HG02938 (cell line): Measurements from ENCODE around the gene RAB11FIP2.
A peak's percentile ranks its signal among the peaks of the same experiment; 100 is the strongest.
"Not testable (repeated sequence)": the region's sequence is repeated elsewhere in the genome, so short reads cannot be mapped to it uniquely, and the experiment has no call there.

ENCODE experiments used
- ATAC-seq: cut with Tn5 transposase; IDR thresholded peaks from one replicate; pipeline ENCODE4 v1.9.1; 2021; ENCODE audit warnings: mild to moderate bottlenecking, moderate library complexity; ENCODE audit not compliant: unreplicated experiment

RAB11FIP2 gene, protein sequence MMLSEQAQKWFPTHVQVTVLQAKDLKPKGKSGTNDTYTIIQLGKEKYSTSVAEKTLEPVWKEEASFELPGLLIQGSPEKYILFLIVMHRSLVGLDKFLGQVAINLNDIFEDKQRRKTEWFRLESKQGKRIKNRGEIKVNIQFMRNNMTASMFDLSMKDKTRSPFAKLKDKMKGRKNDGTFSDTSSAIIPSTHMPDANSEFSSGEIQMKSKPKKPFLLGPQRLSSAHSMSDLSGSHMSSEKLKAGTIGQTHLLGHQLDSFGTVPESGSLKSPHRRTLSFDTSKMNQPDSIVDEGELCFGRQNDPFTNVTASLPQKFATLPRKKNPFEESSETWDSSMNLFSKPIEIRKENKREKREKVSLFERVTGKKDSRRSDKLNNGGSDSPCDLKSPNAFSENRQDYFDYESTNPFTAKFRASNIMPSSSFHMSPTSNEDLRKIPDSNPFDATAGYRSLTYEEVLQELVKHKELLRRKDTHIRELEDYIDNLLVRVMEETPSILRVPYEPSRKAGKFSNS

DNA sequence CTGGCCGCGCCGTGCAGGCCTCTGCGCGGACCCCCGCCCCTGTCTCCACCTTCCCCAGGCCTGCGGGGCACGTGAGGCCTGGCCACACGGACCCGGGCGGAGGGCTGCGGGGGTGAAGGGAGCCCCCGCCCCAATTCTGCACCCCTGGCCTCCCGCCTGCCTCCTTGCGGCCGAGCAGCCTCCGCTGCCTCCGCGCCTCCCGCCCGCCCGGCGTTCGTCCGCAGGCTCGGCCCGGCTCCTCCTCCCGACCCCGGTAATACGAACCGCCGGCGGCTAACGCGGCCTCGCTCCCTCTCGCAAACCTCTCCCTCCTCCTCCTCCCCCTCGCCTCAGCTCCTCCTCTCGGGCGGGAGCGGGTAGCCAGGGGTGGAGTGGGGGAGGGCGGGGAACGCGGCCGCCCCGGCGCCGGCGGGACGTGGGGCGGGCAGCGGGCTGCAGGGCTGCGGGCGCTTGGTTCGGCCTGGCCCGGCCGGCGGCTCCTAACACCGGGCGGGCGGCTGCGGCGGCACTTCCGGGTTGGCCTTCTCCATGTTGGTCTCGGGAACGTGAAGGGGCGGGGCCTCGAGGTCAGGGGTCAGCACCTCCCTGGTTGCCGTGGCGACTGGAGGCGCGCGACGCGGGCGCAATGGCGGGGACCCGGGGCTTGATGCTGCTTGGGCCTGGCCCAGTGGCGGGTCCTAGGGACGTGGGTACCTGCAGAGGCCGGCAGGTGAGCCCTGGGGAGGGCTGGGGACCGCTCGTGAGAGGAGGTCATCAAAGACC, at the start of gene RAB11FIP2:
Gene RAB11FIP2, minus strand, starts transcription at position 547 of the 762 bp plus-strand sequence. CDS start 778 bp downstream, outside the sequence.
- peak; percentile 94 for ATAC-seq

DNA sequence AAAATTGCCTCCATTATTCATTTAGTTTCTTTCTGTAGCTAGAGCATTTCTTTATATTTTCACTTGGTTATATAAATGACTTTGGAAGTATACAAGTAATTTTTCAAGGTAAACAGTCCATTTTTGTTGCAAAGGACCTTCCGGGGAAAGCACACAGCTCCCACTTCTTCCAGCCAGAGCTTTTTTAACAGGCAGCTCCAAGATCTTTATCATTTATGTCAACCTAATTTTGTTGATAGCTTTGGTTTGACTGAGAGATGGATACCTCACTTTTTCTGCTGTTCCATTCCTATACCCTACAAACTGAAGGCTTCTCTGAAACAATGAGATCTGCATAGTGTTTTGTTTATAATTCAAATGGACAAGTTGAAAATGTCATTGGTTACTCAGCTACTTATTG, 49.3 kb upstream of the RAB11FIP2 start:
- no peak for ATAC-seq

DNA sequence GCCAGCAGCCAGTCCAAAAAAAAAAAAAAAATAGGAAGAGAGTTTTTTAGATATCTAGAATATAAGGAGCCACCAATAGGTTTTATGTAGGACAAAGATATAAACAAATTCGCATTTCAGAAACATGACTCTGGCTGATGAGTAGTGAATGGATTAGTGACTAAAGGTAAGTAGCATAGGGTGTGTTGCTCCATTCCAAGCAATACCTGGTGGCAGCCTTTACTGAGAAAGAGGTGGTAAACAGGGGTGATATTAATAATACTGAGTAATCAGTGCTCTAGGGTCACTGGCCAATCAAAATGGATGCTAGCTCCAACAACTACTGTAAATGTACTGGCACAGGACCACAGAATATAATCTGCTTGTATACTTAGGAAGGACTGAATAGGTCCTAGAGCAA, 45.5 kb upstream of the RAB11FIP2 start:
- ATAC-seq: no peak

DNA sequence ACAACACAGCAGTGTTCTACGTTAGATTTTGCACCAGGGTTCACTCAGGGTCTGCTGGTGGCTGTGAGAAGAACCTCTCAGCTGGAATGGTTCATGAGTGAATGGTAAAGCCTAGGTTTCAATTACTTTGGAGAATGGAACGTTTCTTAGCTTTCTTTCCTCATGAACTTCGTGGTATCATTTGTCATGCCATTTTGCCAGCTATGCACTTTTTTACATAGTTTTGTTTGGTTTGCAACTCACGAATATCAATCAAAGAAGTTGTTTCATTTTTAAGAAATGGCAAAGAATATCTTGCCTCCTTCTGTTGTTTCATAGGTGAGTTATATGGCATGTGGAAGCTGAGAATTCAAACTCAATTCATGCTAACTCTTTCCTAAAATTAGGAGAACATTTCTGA, 34.1 kb upstream of the RAB11FIP2 start:
- no peak for ATAC-seq

DNA sequence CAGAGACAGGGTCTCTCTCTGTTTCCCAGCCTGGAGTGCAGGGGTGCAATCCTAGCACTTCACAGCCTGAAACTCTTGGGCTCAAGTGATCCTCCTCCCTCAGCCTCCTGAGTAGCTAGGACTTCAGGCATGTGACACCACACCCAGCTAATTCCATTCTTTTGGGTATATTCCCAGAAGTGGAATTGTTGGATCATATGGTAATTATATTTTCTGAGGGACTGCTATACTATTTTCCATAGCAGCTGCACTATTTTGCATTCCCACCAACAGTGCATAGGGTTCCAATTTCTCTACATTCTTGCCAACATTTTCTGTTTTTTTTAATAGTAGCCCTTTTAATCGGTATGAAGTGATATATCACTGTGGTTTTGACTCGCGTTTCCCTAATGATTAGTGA, 30.0 kb upstream of the RAB11FIP2 start:
- ATAC-seq: no peak

DNA sequence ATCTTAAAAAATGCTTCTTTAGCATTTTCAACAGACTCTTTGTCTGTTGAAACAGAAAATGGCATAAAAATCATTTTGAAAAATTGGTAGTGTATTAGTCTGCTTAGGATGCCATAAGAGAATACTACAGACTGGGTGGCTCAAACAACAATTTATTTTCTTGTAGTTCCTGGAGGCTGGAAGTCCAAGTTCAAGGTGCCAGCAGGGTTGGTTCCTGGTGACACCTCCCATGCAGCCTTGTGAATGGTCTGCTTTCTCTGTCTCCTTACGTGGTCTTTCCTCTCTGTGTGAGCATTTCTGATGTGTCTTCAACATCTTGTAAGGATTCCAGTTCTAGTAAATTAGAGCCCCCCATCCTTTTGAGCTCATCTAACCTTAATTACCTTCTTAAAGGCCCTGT, 26.1 kb upstream of the RAB11FIP2 start:
- no peak for ATAC-seq

DNA sequence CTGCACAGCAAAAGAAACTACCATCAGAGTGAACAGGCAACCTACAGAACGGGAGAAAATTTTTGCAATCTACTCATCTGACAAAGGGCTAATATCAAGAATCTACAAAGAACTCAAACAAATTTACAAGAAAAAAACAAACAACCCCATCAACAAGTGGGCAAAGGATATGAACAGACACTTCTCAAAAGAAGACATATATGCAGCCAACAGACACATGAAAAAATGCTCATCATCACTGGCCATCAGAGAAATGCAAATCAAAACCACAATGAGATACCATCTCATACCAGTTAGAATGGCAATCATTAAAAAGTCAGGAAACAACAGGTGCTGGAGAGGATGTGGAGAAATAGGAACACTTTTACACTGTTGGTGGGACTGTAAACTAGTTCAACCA, 20.6 kb upstream of the RAB11FIP2 start:
- ATAC-seq: not testable (repeated sequence)

DNA sequence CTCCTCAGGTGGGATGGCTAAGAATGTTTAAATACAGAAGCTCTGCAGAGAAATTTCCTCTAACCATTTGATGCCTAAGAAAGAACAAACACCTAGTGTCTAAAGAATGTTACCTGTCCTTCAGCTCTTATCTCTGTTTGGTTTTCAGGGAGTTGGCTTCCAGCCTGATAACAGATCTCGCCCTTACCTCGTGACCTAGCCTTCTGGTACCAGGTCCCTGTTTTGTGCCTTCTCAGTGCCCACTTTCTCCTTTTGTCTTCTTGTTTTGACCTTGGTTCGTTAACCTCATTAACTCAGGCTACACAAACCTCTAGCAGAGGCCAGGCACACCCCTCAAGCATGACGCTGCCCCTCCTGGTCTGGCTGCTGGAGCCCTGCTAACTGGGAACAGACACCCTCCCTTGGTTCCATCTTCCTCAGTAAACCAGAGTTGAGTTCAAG, 16.1 kb upstream of the RAB11FIP2 start:
- ATAC-seq: no peak

DNA sequence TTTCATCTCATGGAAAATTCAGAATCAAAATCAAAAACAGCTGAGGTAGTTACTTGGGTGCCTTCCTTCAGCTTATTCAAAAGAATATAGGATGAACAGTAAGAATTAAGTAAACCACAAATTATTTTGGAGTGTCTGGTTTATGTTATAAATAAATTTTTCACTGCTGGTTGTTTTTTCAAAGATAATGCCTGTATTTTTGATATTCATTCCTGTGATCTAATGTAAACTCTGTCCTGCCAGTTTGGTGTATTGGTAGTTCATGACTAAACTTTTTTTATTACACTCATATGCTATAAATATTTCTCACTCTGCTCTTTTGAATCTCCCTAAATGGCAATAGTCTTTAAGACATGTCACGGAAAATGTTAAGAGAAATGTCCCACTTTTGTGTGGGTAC, 11.6 kb upstream of the RAB11FIP2 start:
- no peak for ATAC-seq

DNA sequence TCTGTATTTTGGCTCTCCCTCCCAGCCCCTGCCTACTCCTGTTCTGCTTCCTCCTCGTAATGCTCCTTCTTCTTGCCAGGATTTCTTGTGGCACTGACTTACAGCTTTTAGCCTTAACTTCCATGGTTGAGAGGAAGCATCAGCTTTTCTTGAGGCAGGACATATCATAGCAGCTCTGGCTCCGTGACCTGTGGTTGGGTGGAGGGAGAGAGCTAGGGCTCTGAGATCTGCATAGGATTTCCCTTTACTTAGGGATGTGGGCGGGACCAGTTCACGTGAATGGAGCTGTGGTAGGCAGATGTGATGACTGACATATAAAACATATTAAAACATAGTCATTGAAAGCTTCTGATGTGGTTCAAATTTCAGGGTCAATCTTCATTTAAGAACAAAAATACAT, 10.6 kb upstream of the RAB11FIP2 start:
- ATAC-seq: no peak

DNA sequence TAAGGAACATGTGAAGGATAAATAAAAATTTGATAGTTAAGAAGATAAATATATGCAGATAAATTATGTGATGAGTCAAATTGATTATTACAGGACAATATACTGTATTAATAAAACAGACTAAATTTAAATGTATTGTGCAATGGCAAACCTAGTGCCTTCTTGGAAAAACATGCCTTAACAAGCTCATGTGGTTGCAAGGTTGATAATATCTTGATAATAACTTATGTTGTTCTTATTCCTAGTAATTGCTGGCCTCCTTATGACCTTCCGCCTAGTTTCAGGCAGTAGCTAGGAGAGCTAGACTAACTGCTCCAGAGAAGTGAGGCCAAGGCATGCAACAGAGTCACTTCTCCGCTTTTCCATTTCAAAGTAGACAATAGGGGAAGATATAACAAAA, 7.6 kb upstream of the RAB11FIP2 start:
- ATAC-seq: no peak

DNA sequence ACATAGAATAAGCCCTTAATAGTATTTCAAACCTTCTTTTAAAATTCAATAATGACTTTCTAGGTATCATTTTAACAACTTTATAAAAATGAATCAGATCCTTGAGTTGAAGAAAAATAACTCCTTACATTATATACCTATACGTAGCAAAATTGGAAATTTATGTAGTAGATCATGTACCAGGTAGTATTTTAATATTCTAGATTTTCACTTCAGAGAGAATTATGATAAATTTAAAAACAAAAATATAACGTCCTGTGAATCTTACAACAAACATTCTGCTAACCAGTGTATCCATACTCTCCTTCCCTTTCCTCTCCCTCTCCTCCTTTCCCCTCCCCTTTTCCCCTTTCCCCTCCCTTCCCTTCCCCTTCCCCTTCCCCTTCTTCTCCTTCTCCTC, 6.1 kb upstream of the RAB11FIP2 start:
- ATAC-seq: no peak

DNA sequence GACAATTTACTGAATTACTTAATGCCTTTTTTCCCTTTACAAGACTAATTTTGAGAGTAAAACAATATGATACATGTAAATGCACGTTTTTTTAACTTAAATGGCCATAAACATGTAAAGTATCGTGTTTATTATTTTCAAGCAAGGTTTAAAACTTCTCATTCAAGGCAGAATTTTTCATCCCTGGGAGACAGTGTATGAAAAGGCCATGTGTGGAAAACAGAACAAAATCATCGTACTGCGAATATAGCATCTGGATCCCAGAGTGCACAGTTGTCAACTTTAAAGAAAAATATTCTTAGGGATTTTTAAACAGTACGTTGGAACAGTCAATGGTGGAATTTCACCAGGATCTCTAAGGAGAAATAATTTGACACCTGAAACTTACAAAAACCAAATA, 1.1 kb upstream of the RAB11FIP2 start:
- ATAC-seq: no peak

DNA sequence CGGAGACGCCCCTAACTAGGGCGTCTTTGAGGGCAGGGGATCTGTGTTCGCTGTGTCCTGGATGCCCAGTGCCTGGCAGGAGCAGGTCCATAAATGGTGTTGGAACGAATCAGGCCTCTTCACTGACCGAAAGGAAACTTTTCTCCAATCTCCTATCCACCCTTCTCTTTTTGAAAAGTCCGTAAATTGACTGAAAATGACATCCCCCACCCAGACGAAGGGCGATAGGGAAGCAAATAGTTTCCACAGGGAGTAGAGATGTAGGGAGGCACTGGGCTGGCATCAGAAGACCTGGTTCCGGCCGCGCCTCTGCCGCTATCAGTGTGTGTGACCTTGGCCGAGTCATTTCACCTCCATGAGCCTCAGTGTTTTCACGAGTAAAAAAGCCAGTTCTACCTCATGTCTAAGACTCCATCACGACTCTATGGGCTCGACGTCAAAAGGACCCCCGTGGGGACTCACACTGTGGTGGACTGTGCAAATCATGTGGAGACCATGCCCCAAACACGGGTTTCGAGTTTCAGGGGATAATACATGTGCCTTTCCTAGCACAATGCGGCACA, 497 bp upstream of the RAB11FIP2 start:
- ATAC-seq: no peak

DNA sequence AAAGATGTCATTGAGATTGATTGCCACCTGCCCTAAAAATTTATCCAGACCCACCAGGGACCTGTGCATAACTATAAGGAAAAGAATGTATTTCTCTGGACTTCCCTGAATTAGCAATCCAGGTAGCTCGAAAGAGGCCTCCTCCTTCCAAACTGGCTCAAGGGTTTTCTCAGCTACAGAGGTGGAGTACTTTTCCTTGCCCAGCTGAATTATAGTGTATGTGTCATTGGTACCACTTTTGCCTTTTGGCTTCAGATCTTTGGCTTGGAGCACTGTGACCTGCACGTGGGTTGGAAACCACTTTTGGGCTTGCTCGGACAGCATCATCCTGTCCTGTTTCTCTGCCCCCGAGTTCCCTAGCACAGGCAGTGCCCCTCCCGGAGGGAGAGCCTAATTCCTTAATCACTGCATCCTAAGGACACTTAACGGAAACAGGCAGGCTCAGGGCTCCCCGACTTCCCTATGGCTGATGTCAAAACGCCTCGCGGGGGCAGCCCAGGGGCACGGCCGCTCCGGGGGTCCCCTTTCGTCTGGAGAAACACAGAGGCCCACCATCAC, 825 bp downstream of the RAB11FIP2 start:
- peak; percentile 24 for ATAC-seq

DNA sequence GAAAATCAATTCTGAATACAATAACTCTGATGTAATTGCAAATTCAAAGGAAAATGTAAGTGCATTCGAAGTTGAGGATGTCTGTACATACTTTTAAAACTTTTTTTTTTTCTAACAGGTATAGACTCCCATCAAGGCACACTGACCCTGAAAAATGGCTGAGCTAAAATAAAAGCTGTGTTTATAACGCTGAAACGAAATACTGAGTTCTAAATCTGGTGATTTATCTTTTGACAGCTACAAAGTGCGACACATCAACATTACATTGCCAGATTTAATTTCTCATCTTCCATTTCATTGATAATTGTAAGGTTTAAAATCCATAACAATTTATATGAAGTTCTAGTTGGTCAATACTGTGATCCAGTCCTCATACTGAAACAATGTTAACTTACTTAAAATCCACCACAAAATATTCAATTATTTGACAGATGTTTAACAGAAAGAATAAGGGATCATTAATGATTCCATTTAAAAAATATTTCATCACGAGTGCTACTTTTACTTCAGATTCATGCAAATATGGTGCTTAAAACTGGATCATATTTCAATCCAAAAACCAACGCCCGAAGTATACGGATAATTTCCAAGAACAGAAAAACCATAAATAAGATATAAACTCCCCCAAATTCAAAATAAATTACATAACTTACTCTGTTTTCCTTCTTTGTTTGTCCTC, 1.4 kb downstream of the RAB11FIP2 start:
- ATAC-seq: no peak

DNA sequence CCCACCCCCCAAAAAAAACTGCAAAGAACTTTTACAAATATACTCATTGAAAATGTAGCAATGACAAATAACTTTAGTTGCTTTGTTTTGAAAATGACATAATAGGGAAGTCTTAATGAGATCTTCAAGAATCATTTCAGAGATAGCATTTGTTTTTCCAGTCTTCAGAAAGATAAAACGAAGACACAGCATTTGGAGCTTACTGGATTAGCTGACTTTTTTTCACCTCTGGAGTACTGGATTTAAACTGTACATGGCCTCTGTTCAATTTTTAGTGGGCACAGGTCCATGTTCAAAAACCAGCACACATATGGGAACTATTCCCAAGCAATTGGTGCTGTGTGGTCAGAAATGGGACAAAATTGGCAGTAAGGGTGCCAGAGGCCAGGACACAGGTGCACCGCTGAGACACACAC, 3.9 kb downstream of the RAB11FIP2 start:
- ATAC-seq: no peak

DNA sequence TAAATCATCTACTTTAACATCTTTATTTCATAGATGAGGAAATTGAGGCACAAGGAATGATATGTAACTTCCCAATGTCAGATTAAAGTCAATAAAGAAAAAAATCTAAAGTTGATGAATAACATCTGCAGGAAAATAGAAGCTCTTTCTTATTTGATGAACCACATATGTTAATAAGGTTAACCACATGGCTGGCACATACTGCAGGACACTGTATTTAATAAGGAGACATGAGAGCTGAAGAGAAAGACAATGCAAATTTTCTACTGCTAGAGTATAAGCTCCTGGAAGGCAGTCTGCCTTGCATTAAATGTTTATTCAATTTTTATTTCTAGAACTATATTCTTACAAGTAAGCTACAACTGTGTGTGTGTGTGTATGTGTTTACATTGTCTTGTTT, 4.4 kb downstream of the RAB11FIP2 start:
- no peak for ATAC-seq

DNA sequence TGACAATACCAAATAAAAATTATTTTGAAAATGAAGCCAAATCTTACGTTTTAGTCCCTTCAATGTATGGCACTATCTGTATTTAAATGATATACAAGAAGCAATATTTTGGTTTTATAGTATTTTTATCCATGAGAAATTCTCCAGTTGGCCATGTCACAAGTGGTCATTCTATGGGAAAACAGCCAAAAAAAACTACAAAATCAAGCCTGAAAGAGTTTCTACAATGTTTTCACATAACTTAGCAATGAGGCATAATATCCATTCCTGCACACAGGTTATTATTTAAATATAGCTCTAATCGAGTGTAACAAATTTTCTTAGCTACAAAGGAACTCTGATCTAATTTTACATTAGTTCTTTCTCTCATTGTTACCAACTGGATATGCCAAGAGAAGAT, 5.4 kb downstream of the RAB11FIP2 start:
- no peak for ATAC-seq

DNA sequence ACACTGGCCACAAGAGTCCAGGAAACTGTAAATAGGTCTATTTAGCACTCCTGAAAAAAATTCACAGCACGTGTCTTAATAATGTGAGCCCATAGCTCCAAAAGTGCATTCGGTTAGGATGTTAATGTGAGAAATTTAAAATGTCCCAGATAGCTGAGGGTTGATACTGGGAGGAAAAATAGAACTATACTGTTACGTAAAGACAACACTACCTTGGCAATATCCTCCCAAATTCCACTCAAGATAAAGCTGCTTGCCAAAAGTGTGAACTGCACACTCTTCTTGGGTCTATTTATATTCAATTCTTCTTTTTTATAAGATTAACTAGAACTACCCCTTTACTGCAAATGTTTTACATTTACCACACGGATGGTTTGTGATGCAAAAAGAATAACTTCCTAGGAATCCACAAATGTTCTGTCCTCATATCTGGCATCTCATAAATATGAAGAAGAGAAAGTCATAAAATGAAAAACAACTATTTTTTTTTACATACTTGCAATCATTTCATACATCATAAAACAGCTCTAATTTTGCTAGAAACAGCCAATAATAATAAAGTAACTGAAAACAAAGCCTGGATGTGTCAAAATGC, 10.4 kb downstream of the RAB11FIP2 start:
- ATAC-seq: no peak
